HL-60 (cell line): ENCODE data around the gene COMMD7.

Experiments used
- DNase-seq, 2 experiments: peaks; one replicate each; pipeline ENCODE4 v3.0.0-alpha.2; 2010 to 2020; ENCODE audit warnings: low read depth in 1 of 2, low spot score in 1 of 2
- H3K27ac ChIP-seq: fragments of 250-450 bp; sonication (Bioruptor Pico); replicated peaks from 2 replicates; pipeline ENCODE4 v1.5.1; 2020; ENCODE audit warnings: mild to moderate bottlenecking, moderate library complexity
- H3K27me3 ChIP-seq: fragments of 250-450 bp; sonication (Bioruptor Pico); 2 replicates; pipeline ENCODE4 v1.5.1; 2021; ENCODE audit warnings: mild to moderate bottlenecking, moderate library complexity; ENCODE audit not compliant: insufficient read depth, poor library complexity, severe bottlenecking
- H3K4me3 ChIP-seq: replicated peaks from 2 replicates; pipeline ENCODE4 v1.5.1; 2011; ENCODE audit warnings: mild to moderate bottlenecking, control low read depth, low read length; ENCODE audit not compliant: insufficient read depth
- GABPA ChIP-seq: IDR thresholded peaks from 2 replicates; pipeline ENCODE4 v1.6.1; 2012; ENCODE audit warnings: low read depth
- POLR2AphosphoS5 ChIP-seq: IDR thresholded peaks from 2 replicates; pipeline ENCODE4 v1.6.1; 2012; ENCODE audit warnings: low read depth
- SPI1 ChIP-seq: IDR thresholded peaks from 2 replicates; pipeline ENCODE4 v1.6.1; 2012; ENCODE audit warnings: low read depth, mild to moderate bottlenecking, borderline replicate concordance
- TF ChIP-seq, protein P1 (sequence below): IDR thresholded peaks from 2 replicates; pipeline ENCODE4 v1.6.1; 2012; ENCODE audit warnings: low read depth; ENCODE audit not compliant: insufficient replicate concordance
- TF ChIP-seq, protein P2 (sequence below): IDR thresholded peaks from one replicate; pipeline ENCODE4 v1.5.1; 2011; ENCODE audit warnings: low read length, control low read depth, inconsistent platforms; ENCODE audit not compliant: insufficient read depth

Gene COMMD7

GRCh38 chr20:32706486-32706885, 36.8 kb downstream of the COMMD7 start:
- Histone ChIP-seq H3K27me3 (no peaks in the 10 kb centered on the region), H3K27ac (no peak overlapping the region), H3K4me3 (no peak overlapping the region)
- no peak for TF ChIP-seq GABPA
- TF ChIP-seq, protein P1, sequence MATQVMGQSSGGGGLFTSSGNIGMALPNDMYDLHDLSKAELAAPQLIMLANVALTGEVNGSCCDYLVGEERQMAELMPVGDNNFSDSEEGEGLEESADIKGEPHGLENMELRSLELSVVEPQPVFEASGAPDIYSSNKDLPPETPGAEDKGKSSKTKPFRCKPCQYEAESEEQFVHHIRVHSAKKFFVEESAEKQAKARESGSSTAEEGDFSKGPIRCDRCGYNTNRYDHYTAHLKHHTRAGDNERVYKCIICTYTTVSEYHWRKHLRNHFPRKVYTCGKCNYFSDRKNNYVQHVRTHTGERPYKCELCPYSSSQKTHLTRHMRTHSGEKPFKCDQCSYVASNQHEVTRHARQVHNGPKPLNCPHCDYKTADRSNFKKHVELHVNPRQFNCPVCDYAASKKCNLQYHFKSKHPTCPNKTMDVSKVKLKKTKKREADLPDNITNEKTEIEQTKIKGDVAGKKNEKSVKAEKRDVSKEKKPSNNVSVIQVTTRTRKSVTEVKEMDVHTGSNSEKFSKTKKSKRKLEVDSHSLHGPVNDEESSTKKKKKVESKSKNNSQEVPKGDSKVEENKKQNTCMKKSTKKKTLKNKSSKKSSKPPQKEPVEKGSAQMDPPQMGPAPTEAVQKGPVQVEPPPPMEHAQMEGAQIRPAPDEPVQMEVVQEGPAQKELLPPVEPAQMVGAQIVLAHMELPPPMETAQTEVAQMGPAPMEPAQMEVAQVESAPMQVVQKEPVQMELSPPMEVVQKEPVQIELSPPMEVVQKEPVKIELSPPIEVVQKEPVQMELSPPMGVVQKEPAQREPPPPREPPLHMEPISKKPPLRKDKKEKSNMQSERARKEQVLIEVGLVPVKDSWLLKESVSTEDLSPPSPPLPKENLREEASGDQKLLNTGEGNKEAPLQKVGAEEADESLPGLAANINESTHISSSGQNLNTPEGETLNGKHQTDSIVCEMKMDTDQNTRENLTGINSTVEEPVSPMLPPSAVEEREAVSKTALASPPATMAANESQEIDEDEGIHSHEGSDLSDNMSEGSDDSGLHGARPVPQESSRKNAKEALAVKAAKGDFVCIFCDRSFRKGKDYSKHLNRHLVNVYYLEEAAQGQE = no peak
- no peak for TF ChIP-seq SPI1
- TF ChIP-seq POLR2AphosphoS5 = no peak
- TF ChIP-seq, protein P2, sequence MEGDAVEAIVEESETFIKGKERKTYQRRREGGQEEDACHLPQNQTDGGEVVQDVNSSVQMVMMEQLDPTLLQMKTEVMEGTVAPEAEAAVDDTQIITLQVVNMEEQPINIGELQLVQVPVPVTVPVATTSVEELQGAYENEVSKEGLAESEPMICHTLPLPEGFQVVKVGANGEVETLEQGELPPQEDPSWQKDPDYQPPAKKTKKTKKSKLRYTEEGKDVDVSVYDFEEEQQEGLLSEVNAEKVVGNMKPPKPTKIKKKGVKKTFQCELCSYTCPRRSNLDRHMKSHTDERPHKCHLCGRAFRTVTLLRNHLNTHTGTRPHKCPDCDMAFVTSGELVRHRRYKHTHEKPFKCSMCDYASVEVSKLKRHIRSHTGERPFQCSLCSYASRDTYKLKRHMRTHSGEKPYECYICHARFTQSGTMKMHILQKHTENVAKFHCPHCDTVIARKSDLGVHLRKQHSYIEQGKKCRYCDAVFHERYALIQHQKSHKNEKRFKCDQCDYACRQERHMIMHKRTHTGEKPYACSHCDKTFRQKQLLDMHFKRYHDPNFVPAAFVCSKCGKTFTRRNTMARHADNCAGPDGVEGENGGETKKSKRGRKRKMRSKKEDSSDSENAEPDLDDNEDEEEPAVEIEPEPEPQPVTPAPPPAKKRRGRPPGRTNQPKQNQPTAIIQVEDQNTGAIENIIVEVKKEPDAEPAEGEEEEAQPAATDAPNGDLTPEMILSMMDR = no peak
- DNase-seq = no peak

- DNase-seq = no peak
These were observed 40.4 kb downstream of the COMMD7 start for GRCh38 chr20:32702706-32703425.

DNA sequence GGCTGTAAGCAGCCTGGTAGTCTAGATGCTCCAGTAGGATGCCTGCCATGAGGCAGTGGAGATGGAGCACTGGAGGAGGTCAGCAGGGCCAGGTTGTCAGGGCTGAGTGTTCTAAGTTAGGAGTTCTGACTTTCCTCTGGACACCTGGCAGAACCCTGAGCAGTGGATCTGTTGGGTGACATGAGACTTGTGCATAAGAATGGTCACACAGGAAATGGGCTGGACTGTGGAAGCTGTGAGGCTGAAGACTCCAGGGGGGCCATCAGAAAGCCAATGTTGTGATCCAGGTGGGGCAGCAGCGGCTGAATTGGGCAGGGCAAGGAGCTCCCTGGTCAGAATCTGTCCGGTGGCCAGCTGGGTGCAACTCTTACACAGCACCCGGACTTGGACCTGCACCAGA, 45.7 kb downstream of the COMMD7 start:
- Histone ChIP-seq H3K4me3 (no peak overlapping the region), H3K27me3 (no peaks in the 10 kb centered on the region), H3K27ac (no peak overlapping the region)
- TF ChIP-seq POLR2AphosphoS5 (no peak), SPI1 (no peak), GABPA (no peak)
- TF ChIP-seq, protein P1 = no peak
- TF ChIP-seq, protein P2 = no peak
- no peak for DNase-seq

More at GRCh38 chr20:32702706-32703425, 40.4 kb downstream of the COMMD7 start:
- Histone ChIP-seq H3K27me3 (no peaks in the 10 kb centered on the region), H3K4me3 (no peak overlapping the region), H3K27ac (no peak overlapping the region)
- no peak for TF ChIP-seq SPI1
- TF ChIP-seq GABPA = no peak
- TF ChIP-seq, protein P2 = no peak
- no peak for TF ChIP-seq POLR2AphosphoS5
- TF ChIP-seq, protein P1 = no peak
